Measurements from ENCODE around the gene BCAP31. TPM values are rescaled to one million over a fixed set of nuclear protein-coding genes. Genes with fewer than 3 reads are reported as not detected.

The BCAP31 gene
- total and polyA plus RNA-seq, 12 donors = 70.2 to 164 (median 85.4) TPM

DNA sequence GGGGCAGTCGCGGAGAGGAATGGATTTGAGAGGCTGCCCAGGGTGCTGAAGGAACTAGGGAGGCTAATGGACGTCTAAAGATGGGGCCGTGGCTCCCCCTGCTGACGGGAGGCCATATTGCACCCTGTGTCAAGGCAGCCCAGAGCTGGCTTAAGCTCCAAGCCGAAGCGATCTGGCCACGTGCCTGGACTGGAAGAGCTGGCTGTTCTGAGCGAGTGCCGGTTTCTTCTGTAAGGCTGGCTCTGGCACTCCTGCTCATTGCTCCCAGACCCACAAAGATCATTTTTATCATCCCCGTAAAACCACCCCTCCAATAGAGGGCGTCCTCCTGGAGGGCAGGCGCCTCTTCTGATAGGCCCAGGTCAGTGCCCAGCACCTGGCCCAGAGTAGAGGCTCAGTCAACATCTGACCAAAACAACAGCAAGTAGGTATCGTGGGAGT, 56.2 kb downstream of the BCAP31 start:
- H3K9me3 ChIP-seq = peaks cover 0 to 4% (median 0%) of the 10 kb centered on the region in 11 donors
- intact Hi-C loops (cut with DNase I) = loop anchor here (2.0 to 10.0 kb wide), 11 partner anchors 53 to 723 kb away; no protein-coding TSS in a partner anchor
- H3K27me3 ChIP-seq = peaks cover 0 to 46% (median 9%) of the 10 kb centered on the region in 7 donors
- DNase-seq (peak; percentile 77 to 85), ATAC-seq (peak; percentile 75 to 92 (median 88))
- H3K27ac ChIP-seq = no peak overlapping the region
- no peak overlapping the region for H3K4me3 ChIP-seq
- no peaks in the 10 kb centered on the region for H3K36me3 ChIP-seq
- no peaks in the 10 kb centered on the region for H3K4me1 ChIP-seq
- TF ChIP-seq CTCF (IDR thresholded peaks at IDR 0.05) = peak; percentile 47 to 81 (median 74)
- 19 to 20% methylated on average over 14 of the region's 14 CpGs for WGBS, 2 donors

DNA sequence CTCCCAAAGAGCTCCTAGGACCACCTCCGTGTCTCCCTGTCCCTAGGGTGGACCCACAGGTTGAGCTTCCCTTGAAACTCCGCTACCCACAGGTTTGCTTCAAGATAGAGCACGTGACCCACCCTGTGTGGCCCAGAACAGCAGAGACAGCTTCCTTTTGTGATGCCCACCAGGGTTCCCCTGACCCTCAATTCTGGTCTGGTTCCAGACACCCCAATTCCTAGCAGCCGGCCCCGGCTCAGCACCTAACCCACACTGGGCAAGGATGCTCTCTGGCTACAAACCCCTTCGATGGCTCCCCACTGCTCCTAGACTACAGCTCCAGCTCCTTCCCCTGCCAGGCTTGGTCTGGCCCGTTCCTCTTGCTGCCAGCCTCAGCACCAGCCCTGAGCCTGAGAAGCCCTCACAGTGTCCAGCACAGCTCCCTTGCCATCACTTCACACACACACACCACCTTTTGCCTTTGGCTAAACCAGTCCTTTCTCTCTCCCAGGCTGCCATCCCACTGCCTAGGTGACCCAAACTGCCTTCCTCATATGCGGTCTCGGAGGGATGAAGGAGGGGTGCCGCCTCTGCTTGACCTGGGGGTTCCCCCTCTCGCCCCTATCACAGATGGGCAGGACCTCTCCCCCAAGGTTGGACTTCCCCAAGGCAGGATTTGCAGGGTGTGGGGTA, 56.8 kb downstream of the BCAP31 start:
- Histone ChIP-seq H3K9me3 (peaks cover 0 to 4% (median 0%) of the 10 kb centered on the region in 11 donors), H3K4me1 (no peaks in the 10 kb centered on the region), H3K27ac (no peak overlapping the region), H3K4me3 (no peak overlapping the region), H3K36me3 (no peaks in the 10 kb centered on the region), H3K27me3 (peaks cover 0 to 51% (median 12%) of the 10 kb centered on the region in 7 donors)
- DNase-seq (no peak), ATAC-seq (peak in 1 of 8 donors; percentile 18)
- TF ChIP-seq CTCF (IDR thresholded peaks at IDR 0.05) = no peak
- intact Hi-C loops (cut with DNase I) = loop anchor here (2.0 to 10.0 kb wide), 11 partner anchors 53 to 723 kb away; no protein-coding TSS in a partner anchor
- WGBS, 2 donors = 64 to 72% methylated on average over 11 of the region's 11 CpGs

DNA sequence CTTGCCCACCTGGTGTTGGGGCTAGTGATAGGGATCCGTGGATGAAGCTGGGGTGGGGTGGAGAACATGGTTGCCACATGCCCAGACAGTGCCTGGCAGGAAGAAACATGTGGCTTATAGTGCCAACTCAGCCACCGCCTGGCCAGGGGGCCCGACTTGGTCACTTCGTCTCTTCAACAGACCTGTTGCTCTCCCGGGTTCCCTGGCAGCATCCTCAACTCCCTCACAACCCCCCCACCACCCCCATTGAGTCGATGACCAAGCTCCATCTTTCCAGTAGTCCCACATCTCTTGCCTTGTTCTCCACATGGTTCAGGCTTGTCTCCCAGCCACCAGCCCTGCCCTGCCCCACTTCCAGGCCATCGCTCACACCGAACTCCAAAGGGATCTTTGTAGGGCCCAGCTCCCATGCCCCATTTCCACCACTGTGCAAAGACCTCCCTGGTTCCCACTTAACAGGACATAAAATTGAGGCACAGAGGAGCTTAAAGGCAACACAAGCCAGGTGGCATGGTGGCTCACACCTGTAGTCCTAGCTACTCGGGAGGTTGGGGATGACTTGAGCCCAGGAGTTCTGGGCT, 58.4 kb downstream of the BCAP31 start:
- no peak for TF ChIP-seq CTCF (IDR thresholded peaks at IDR 0.05)
- WGBS, 2 donors = 68 to 72% methylated on average over 9 of the region's 9 CpGs
- no peak for DNase-seq

GRCh38 chrX:153662266-153662665, 61.9 kb downstream of the BCAP31 start:
- Histone ChIP-seq H3K9me3 (peaks cover 0 to 10% (median 0%) of the 10 kb centered on the region in 11 donors), H3K27me3 (peaks cover 0 to 73% (median 13%) of the 10 kb centered on the region in 7 donors), H3K4me3 (peak overlapping the region in 1 of 10 donors; percentile 6), H3K27ac (no peak overlapping the region), H3K36me3 (no peaks in the 10 kb centered on the region), H3K4me1 (no peaks in the 10 kb centered on the region)
- peak in 8 of 9 donors; percentile 10 to 55 (median 46) for TF ChIP-seq CTCF (IDR thresholded peaks at IDR 0.05)
- 4 to 7% methylated on average over 31 of the region's 31 CpGs for WGBS, 2 donors
- DNase-seq (peak; percentile 16 to 37), ATAC-seq (peak in 1 of 8 donors; percentile 37)
- intact Hi-C loops (cut with DNase I) = loop anchor here in 6 of 10 donors (5.0 to 10.0 kb wide), 6 partner anchors 47 to 717 kb away; no protein-coding TSS in a partner anchor

More for the DNA sequence above, 58.4 kb downstream of the BCAP31 start:
- Histone ChIP-seq H3K27me3 (peaks cover 0 to 57% (median 13%) of the 10 kb centered on the region in 7 donors), H3K4me1 (no peaks in the 10 kb centered on the region), H3K27ac (no peak overlapping the region), H3K9me3 (peaks cover 0 to 4% (median 0%) of the 10 kb centered on the region in 11 donors), H3K36me3 (no peaks in the 10 kb centered on the region), H3K4me3 (no peak overlapping the region)
- intact Hi-C loops (cut with DNase I) = loop anchor here (2.0 to 10.0 kb wide), 11 partner anchors 51 to 721 kb away; no protein-coding TSS in a partner anchor
- no peak for ATAC-seq
